ENCODE results near the gene NUDT6. TPM values are rescaled to one million over a fixed set of nuclear protein-coding genes. Genes with fewer than 3 reads are reported as not detected.
A peak's percentile ranks its signal among the peaks of the same experiment; 100 is the strongest.

NUDT6 gene, protein sequence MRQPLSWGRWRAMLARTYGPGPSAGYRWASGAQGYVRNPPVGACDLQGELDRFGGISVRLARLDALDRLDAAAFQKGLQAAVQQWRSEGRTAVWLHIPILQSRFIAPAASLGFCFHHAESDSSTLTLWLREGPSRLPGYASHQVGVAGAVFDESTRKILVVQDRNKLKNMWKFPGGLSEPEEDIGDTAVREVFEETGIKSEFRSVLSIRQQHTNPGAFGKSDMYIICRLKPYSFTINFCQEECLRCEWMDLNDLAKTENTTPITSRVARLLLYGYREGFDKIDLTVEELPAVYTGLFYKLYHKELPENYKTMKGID
- 6.6 and 6.7 TPM in 2 replicates for total RNA-seq (2022)
- percentile 55 among the genes with signal in this experiment for Bru-seq, nascent RNA
- percentile 46 among the genes with signal in this experiment for BruChase-seq, experiment 1, labeled RNA remaining after a 6-hour chase
- percentile 52 among the genes with signal in this experiment for BruChase-seq, experiment 2, labeled RNA remaining after a 2-hour chase
- long read RNA-seq, transcript NUDT6-201 (5 exons, 1,169 nt), result major isoform, 10 of 28 reads
- long read RNA-seq, partial matches to known transcripts, result 1 of 28 reads
- long read RNA-seq, other reads (novel, unspliced or antisense), result 13 of 28 reads

DNA sequence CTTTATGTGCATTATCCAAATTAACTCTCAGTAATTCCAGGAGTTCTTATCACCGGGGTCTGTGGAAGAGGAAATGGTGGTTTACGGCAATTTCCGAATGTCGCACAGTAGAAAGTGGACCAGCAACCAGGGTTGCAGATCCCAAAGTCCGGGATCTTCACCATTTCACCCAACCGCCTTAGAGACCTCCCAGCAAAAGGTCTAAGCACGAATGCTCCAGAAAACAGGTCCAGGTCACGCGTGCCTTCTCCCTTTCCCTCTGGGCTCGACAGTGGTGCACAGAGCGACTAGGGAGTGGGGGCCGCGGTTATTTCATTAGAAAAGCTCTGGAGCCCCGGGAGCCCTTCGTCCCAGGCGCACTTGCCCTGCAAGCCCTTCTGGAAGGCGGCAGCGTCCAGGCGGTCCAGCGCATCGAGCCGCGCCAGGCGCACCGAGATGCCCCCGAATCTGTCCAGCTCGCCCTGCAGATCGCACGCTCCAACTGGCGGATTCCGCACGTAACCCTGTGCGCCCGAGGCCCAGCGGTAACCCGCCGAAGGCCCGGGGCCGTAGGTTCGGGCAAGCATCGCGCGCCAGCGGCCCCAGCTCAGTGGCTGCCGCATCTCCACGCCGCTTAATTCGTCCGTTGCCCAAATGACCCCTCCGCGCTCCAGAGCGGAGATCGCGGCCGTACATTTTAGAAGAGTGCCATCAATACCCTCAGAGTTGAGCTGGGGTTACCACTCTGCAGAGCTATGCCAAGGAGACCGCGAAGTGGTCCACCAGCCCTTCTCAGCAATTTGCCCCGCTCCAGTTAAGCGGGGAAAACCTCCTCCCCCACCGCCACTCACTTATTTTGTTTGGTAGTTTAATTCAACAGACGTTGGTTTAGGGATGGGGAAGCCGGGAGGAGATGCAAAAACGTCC, at the start of gene NUDT6:
NUDT6 (minus strand) TSS at position 627 of the 906 bp plus-strand sequence; CDS start at position 602, 25 bp downstream.
- peaks cover 5% of the 10 kb centered on the region for H3K4me1 Mint-ChIP-seq (ENCODE audit: insufficient read depth, unreplicated experiment)
- H3K4me3 Mint-ChIP-seq (ENCODE audit: unreplicated experiment), result no peak within 1 kb of the TSS
- CTCF ChIA-PET, result interaction anchor here (0.6 to 5.5 kb wide), 18 partner anchors 9 to 1070 kb away, joined by 3 to 39 read pairs (median 4); partner anchors contain the start of gene BBS12
- H3K27ac Mint-ChIP-seq (ENCODE audit: low read depth, unreplicated experiment), result peak within 1 kb of the TSS; percentile 74
- no peaks in the 10 kb centered on the region for H3K9me3 Mint-ChIP-seq (ENCODE audit: unreplicated experiment)
- POLR2A ChIA-PET, result interaction anchor here (0.6 to 3.4 kb wide), 30 partner anchors 8 to 592 kb away, joined by 3 to 24 read pairs (median 4); partner anchors contain the start of gene BBS12
- DNase-seq (ENCODE audit: unreplicated experiment), result peak; percentile 73
- TF ChIP-seq, protein P1, sequence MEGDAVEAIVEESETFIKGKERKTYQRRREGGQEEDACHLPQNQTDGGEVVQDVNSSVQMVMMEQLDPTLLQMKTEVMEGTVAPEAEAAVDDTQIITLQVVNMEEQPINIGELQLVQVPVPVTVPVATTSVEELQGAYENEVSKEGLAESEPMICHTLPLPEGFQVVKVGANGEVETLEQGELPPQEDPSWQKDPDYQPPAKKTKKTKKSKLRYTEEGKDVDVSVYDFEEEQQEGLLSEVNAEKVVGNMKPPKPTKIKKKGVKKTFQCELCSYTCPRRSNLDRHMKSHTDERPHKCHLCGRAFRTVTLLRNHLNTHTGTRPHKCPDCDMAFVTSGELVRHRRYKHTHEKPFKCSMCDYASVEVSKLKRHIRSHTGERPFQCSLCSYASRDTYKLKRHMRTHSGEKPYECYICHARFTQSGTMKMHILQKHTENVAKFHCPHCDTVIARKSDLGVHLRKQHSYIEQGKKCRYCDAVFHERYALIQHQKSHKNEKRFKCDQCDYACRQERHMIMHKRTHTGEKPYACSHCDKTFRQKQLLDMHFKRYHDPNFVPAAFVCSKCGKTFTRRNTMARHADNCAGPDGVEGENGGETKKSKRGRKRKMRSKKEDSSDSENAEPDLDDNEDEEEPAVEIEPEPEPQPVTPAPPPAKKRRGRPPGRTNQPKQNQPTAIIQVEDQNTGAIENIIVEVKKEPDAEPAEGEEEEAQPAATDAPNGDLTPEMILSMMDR (IDR thresholded peaks at IDR 0.05; ENCODE audit: unreplicated experiment), result no peak
- H3K27me3 Mint-ChIP-seq (ENCODE audit: insufficient read depth, unreplicated experiment), result no peaks in the 10 kb centered on the region
- H3K36me3 Mint-ChIP-seq (ENCODE audit: insufficient read depth, unreplicated experiment), result peaks cover 7% of the 10 kb centered on the region
- intact Hi-C loops (cut with micrococcal nuclease), result loop anchor here (2.0 to 5.0 kb wide), 2 partner anchors 189 to 205 kb away; partner anchors contain the start of gene BBS12
- no TSS peak for BruUV-seq (replicated peaks)

DNA sequence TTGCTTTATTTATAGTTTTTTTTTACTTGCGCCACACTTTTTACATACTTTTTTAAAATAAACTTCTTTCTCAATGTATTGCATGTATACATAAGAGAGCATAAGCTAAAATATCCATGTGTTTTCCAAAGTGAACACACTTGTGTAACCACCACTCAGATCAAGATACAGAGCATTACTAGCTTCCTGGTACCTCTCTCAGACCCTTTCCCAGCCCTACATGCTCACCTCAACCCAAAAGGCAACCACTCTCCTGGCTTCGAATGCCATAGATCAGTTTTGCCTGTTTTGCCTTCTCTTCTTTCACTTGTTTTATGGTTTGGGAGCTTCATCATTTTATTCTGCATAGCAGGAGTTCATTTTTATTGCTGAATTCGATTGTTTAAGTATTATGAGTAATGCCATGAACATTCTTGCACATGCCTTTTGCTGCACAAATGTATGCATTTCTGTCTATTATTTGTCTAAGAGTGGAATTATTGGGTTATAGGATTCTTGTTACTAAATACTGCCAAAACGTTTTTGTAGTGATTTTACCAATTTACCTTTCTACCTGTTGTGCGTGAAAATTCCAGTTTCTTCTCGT, 45.9 kb upstream of the NUDT6 start:
- peak; percentile 19 for DNase-seq (ENCODE audit: unreplicated experiment)
- BruUV-seq (replicated peaks), result no TSS peak
- CTCF ChIA-PET, result interaction anchor here (1.0 kb wide), 1 partner anchor 9 kb away, joined by 3 read pairs; no protein-coding TSS in a partner anchor
- TF ChIP-seq, protein P1 (IDR thresholded peaks at IDR 0.05; ENCODE audit: unreplicated experiment), result no peak
- peaks cover under 1% of the 10 kb centered on the region for H3K36me3 Mint-ChIP-seq (ENCODE audit: insufficient read depth, unreplicated experiment)
- H3K4me3 Mint-ChIP-seq (ENCODE audit: unreplicated experiment), result no peak overlapping the region
- no peaks in the 10 kb centered on the region for H3K9me3 Mint-ChIP-seq (ENCODE audit: unreplicated experiment)
- POLR2A ChIA-PET, result interaction anchor here (0.9 to 1.2 kb wide), 4 partner anchors 9 to 96 kb away, joined by 3 to 5 read pairs (median 3); no protein-coding TSS in a partner anchor
- intact Hi-C loops (cut with micrococcal nuclease), result no loop called here
- H3K27ac Mint-ChIP-seq (ENCODE audit: low read depth, unreplicated experiment), result no peak overlapping the region
- H3K27me3 Mint-ChIP-seq (ENCODE audit: insufficient read depth, unreplicated experiment), result no peaks in the 10 kb centered on the region
- H3K4me1 Mint-ChIP-seq (ENCODE audit: insufficient read depth, unreplicated experiment), result peaks cover 11% of the 10 kb centered on the region

DNA sequence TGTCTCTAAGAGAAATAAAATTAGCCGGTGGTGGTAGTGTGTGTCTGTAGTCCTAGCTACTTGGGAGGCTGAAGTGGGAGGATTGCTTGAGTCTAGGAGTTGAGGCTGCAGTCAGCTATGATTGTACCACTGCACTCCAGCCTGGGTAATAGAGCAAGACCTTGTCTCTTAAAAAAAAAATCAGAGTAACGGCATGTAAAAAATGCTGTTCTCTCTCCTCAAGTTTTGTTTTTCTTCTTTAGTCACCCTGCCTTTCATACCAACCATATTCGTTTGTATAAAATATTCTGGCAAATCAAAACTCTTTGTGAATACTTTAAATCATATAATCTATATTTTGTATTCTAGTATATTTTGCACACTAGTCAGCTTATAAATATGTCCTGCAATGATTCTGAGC, 44.8 kb upstream of the NUDT6 start:
- no TSS peak for BruUV-seq (replicated peaks)
- H3K9me3 Mint-ChIP-seq (ENCODE audit: unreplicated experiment), result no peaks in the 10 kb centered on the region
- ChIA-PET POLR2A (no interaction called here), CTCF (interaction anchor here (0.7 kb wide), 1 partner anchor 99 kb away, joined by 3 read pairs; no protein-coding TSS in a partner anchor)
- TF ChIP-seq, protein P1 (IDR thresholded peaks at IDR 0.05; ENCODE audit: unreplicated experiment), result no peak
- DNase-seq (ENCODE audit: unreplicated experiment), result no peak
- intact Hi-C loops (cut with micrococcal nuclease), result no loop called here
- H3K4me3 Mint-ChIP-seq (ENCODE audit: unreplicated experiment), result no peak overlapping the region
- no peaks in the 10 kb centered on the region for H3K27me3 Mint-ChIP-seq (ENCODE audit: insufficient read depth, unreplicated experiment)
- peaks cover 6% of the 10 kb centered on the region for H3K36me3 Mint-ChIP-seq (ENCODE audit: insufficient read depth, unreplicated experiment)
- no peak overlapping the region for H3K27ac Mint-ChIP-seq (ENCODE audit: low read depth, unreplicated experiment)
- peaks cover 19% of the 10 kb centered on the region for H3K4me1 Mint-ChIP-seq (ENCODE audit: insufficient read depth, unreplicated experiment)

Data from MCF 10A (cell line).